Non-pigmented ciliary epithelial cell (primary cell): ENCODE measurements around the gene PNPLA2.

Experiments used
- DNase-seq: peaks from one replicate; pipeline ENCODE4 v3.0.0-alpha.2; 2010; ENCODE audit warnings: low read depth

PNPLA2 gene

GRCh38 chr11:798093-798713 lies 20.5 kb upstream of the PNPLA2 start, which contains the start of gene SLC25A22:
Gene SLC25A22, minus strand, starts transcription at chr11:798281. Its CDS starts 3,275 bp downstream, at chr11:795006.
- DNase-seq: no peak

GRCh38 chr11:799641-800316 lies 18.9 kb upstream of the PNPLA2 start:
- no peak for DNase-seq

DNA sequence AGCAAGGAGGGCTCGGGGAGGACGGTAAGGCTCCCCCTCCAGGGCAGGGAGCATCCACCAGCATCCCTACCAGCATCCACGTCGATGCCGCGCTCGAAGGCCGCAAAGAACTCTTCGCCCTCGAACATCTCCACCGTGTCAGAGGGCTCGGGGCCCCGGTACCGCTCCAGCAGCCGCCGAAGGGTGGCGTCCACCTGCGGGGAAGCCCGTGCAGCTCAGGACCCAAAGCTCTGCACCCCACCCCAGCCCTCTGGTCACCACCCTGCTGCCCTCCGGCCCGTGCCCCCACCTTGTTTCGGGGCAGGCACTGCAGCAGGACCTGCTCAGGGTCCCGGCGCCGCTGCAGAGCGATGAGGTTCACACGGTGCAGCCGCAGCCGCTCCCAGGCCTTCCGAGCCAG lies 18.2 kb upstream of the PNPLA2 start:
- no peak for DNase-seq

DNA sequence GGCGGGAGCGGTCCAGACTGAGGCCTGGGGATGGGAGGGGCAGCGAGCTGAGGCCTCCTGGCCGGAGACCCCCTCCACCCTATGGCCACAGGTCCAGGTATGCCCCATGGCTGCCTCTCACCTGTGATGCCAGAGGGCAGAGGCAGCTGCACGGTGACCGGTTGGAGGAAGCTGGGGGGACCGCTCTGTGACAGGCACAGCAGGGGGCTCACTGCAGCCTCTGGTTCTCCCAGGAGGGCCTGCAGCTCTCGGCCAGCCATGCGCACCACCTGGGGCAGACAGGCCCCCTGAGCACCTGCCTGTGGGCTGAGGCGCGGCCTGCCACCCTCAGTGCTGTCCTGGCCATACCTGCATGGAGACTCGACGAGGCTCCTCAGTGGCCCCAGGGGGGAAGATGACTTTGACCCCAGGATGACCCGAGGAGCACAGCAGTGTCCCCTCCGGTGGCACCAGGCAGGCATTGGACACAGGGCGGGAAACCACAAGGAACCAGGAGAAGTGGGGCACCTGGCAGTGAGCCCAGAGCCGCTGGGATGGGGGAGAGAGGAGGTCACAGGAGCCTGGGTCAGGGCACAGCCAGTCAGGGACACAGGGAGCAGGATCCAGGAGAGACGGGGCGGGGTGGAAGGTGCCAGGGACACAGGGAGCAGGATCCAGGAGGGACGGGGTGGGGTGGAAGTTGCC lies 17.5 kb upstream of the PNPLA2 start:
- no peak for DNase-seq

- DNase-seq: no peak
Observed at GRCh38 chr11:802018-802617, 16.6 kb upstream of the PNPLA2 start.

DNA sequence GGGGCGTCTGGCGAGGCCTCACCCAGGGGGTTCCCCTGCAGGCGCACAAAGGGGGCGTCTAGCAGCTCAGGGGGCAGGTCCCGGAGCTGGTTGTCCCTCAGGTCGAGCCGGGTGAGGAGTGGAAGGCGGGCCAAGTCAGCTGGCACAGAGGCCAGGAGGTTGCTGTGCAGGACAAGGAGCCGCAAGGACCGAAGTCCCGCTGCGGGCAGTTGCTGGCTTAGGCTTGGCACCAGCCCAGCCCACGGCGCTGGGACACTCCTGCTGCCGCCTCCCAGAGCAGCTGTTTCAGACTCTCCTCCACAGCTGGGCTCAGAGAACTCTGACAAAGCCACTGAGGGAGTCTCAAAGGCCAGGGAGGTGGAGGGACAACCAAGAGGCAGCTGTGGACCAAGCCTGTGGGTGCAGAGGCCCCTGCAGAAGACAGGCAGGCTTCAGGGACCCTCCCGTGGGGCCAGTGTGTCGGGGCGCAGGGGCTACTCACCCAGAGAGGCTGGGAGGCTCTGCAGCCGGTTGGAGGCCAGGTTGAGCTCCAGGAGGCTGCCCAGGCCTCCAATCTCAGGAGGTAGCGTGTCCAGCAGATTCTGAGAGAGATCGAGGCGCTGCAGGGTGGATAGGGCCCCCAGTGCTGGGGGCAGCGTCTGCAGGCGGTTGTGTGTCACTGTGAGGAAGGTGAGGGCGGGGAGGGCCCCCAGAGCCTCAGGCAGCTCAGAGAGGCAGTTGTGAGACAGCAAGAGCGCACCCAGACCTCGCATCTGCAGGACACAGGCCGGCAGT lies 15.8 kb upstream of the PNPLA2 start:
- no peak for DNase-seq

- no peak for DNase-seq
Observed at GRCh38 chr11:803467-803742, 15.3 kb upstream of the PNPLA2 start.

GRCh38 chr11:803770-804598 lies 14.7 kb upstream of the PNPLA2 start:
- no peak for DNase-seq

DNA sequence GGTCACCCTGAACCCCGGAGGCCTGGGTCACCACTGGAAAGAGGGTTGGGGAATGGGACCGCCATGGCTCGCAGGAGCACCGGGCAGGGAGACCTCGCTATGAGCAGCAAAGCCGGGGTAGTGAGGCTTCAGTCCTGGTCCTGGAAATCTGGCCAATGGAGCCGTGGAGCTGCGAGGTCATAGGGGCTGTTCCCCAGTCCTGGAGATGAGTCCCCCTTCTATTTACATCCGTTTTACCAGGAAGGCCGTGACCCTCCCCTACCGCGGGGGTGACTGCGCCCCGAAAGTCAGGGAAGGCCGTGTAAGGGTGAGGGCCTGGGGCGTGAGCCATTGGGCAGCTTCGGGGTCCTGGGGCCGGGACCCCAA lies 14.1 kb upstream of the PNPLA2 start:
- DNase-seq: no peak

DNA sequence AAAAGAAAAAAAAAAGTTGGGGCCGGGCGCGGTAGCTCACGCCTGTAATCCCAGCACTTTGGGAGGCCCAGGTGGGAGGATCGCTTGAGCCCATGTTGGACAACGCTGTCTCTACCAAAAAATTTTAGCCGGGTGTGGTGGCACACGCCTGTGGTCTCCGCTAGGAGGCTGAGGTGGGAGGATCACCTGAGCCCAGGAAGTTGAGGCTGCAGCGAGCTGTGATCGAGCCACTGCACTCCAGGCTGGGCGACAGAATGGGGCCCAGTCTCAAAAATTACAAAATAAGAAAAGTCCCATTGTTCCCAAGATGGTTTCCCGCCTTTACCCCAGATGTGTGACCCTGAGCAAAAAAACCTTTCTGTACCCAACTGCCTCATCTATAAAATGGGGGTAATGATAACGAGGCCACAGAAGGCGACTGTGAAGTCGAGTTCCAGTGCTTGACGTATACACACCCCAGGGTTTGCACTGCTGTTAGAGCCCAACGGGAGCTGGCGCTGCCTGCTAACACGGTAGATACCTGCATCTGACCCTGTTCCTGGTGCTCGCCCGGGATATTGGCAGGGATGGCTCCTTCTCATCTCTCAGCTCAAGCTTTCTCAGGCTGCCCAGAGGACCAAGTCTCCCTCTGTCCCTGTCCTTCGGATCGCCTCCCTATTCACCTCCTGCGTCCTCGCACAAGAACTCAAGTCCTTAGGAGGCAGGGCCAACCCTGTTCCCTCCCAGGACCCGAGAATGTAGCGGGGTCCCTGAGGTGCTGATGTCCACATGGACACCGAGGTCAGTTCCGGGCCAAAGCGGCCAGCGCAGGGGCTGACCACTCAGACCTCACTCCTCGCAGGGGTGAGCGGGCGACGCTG lies 10.1 kb upstream of the PNPLA2 start:
- DNase-seq: no peak

DNA sequence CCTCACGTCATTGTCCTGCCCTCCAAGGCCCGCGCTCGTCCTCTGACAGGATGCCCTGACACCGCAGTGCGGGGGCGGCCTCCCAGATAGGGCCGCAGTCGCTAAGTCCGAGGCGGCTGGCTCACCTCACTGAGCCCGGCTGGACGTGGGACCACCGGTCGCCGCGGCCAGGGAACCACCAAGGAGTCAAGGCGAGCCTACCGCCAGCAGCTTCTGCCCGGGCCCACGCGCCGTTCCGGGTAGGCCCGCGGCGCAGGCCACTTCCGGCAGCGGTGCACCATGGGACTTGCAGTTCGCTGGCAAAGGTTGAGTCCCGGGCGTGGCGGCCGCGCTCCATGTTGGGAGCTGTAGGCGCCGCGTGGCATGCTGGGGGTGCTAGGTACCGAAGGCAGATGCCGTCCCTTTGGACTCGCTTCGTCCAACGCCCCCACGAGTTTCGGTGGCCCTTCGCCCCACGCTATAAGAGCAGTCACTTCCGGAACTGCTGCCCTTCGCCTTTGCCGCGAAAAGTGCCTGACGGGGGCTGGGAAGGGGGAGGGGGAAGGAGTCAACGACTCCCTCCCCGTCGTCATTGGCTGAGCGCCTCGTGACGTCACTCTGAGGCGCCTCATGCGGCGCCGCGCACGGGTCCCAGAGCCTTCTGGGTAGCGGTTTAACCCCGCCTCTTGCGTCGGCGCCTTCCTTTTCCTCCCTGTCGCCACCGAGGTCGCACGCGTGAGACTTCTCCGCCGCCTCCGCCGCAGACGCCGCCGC lies 9.3 kb upstream of the PNPLA2 start, which contains the start of gene RPLP2:
Gene RPLP2, plus strand, starts transcription at position 681 of the 753 bp plus-strand sequence. CDS start 268 bp downstream, outside the sequence.
- DNase-seq: peak; percentile 79

DNA sequence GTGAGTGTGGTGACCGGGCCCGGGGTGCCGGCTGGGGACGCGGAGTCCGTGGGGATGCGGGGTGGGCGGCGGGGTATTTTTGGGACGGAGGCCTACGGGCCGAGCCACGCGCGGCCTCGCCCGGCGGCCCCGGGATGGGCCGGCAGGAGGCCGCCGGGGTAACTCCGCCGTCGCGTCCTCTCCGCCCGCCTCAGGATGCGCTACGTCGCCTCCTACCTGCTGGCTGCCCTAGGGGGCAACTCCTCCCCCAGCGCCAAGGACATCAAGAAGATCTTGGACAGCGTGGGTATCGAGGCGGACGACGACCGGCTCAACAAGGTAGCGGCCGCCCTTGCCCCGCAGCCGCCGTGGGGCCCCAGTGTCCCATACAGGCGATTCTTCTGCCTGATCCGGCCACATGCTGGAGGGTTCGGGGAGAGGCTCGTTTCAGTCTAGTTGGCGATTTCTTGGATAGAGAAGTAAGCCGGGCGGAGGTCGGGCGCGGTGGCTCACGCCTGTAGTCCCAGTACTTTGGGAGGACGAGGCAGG lies 8.6 kb upstream of the PNPLA2 start:
- no peak for DNase-seq

DNA sequence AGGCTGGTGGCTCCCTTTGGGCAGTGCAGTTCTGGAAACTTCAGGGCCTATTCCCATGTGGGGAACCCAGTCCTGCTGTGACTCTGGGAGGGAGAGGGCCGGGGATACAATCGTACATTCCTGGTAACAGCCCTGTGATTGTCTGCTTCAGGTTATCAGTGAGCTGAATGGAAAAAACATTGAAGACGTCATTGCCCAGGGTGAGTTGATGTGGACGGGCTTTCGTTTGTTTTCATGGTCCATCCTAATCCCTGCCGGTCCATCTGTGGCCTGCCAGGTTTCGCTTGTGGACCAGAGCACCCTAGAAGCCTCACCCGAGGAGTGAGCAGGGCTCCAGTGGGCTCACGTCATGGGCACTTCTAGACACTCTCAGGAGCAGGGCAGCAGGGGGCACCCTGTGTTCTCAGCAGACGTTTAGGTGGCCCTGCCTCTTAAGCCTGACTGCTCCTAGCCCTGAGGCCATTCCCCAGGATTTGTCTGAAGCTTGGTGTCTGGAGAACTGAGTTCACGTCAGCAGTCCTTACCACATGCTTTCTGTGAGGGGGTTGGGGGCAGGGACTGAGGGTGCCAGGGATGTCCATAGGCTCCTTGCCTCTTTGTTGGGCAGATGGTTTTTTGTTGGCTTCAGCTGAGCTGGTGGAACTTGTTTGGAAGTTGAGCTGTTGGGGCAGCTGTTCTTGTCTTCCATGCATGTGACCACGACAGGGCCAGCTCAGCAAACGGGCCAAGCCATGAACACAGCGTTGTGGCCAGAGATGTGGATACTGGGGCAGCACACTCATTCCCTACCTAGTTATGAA lies 7.1 kb upstream of the PNPLA2 start:
- no peak for DNase-seq

GRCh38 chr11:812390-812789 lies 6.3 kb upstream of the PNPLA2 start:
- DNase-seq: no peak

DNA sequence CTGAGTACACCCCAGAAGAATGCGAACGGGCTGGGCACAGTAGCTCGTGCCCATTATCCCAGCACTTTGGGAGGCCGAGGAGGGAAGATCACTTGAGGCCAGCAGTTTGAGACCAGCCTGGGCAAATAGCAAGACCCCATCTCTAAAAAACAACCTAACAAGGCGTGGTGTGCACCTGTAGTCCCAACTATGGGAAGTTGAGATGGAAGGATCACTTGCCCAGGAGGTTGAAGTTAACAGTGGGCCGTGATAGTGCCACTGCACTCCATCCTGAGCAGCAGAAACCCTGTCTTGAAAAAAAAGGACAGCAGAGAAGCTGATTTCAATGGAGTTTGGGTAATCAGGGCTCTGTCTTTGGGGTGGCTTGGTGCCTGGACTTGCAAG lies 5.7 kb upstream of the PNPLA2 start:
- DNase-seq: no peak

DNA sequence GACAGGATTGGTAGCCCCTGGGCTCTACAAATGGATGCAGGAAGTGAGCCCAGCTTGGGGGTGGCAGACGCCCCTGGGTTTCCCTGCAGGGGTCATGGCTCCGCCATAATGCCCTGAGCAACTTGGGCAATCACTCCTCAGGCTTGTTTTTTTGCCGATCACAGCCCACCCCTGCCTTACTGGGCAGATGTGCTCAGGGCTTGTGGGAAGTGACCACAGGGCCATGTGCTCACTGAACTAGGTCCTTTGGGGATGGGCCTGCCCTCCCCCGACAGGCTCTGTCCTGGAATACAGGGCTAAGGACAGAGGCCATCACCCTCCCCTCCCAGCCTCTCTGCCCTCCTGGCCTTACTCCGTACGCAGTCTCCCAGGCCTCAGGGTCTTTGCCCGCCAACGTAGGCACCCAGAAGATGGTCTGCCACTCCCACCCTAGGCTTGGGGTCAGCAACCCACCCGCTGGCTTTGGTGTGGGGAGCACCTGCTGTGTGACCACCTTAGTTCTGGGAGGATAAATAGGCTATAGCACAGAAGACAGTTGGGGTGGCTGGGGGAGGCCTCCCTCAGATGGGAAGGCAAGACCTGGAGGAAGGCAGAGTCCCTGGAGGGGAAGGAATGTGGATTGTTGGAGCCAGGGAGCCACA lies 5.1 kb upstream of the PNPLA2 start:
- DNase-seq: no peak

GRCh38 chr11:815675-816432 lies 2.9 kb upstream of the PNPLA2 start:
- no peak for DNase-seq

- DNase-seq: no peak
Observed at GRCh38 chr11:816433-816779, 2.3 kb upstream of the PNPLA2 start.
